ENCODE results near the gene NPDC1. TPM values are rescaled to one million over a fixed set of nuclear protein-coding genes. Genes with fewer than 3 reads are reported as not detected.

Gene NPDC1
- total RNA-seq, 1 donor from 2014 or later, result 152 TPM

DNA sequence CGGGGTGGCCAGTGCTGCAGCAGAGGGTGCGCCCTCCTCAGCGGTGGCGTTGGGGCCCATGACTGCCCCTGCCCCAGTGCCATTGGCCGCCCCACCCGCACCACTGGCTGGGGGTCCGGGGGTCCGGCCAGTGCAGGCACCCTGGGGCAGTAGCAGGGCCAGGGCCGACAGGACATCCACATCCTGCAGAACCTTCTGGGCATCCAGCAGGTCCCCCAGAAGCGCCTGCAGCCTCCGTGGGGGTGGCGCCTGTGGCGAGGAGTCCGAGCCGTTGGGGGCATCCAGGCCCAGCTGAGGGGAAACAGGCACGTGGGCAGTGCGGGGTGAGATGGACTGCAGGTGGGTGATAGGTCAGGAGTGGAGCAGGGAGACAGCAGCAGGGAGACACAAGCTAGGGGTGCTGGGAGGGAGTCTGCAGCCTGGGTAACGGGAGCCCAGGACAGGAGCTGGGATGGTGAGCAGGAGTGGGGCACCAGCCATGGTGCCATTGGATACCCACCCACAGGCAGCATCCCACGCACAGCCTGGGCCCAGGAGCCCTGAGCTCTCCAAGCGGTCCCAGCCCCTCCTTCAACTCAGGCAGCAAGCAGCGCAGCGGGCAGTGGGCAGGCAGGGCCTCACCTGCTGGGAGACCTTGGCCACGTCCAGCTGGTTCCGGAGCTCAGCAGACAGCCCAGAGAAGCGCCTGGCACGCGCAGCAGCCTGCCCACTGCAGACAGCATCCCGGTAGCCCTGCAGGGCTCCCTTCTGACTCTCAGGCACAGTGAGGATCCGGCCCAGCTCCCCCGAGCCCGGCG is 25.0 kb downstream of the NPDC1 start:
- Histone ChIP-seq H3K4me3 (no peak overlapping the region), H3K27me3 (no peaks in the 10 kb centered on the region), H3K36me3 (peaks cover 5% of the 10 kb centered on the region)

DNA sequence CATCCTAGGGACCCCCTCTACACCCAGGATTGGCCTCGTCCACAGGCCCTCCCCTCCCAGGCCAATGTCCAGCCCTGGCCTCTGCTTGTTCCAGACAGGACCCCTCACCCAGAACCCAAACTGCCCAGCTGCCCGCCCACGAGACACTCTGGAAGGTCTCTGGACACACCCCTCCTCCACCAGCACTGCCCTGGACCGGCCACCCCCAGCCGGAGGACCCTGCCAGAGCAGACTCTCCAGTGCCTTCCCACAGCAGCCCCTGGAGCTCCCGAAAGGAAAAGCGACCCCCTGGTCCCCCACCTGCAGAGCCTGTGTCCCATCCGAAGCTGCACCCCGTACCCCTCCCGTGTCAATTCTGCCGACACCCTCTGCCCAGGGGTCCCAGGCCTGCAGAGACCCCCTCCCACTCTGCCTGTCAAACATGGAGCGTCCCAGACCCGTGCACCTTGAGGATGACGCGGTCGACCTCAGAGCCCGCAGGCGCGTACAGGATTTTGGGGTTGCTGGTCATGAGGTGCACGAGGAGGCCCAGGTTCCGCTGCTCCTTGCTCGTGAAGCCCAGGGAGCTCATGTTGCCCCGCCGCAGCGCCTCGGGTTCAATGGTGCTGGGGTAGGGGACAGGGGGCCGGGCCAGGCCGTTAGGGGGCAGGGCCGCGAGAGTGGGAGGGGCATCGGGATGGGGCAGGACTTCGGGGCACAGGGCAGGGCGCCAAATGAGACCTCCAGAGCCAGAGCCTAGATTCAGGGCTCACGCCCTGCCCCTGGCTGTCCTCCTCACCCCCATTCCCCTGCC is 25.9 kb downstream of the NPDC1 start:
- Histone ChIP-seq H3K36me3 (peaks cover 11% of the 10 kb centered on the region), H3K4me3 (no peak overlapping the region), H3K4me1 (no peaks in the 10 kb centered on the region), H3K27ac (no peak overlapping the region), H3K9me3 (no peaks in the 10 kb centered on the region), H3K27me3 (no peaks in the 10 kb centered on the region)
- TF ChIP-seq, protein P1, sequence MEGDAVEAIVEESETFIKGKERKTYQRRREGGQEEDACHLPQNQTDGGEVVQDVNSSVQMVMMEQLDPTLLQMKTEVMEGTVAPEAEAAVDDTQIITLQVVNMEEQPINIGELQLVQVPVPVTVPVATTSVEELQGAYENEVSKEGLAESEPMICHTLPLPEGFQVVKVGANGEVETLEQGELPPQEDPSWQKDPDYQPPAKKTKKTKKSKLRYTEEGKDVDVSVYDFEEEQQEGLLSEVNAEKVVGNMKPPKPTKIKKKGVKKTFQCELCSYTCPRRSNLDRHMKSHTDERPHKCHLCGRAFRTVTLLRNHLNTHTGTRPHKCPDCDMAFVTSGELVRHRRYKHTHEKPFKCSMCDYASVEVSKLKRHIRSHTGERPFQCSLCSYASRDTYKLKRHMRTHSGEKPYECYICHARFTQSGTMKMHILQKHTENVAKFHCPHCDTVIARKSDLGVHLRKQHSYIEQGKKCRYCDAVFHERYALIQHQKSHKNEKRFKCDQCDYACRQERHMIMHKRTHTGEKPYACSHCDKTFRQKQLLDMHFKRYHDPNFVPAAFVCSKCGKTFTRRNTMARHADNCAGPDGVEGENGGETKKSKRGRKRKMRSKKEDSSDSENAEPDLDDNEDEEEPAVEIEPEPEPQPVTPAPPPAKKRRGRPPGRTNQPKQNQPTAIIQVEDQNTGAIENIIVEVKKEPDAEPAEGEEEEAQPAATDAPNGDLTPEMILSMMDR (IDR thresholded peaks at IDR 0.05), result no peak
- DNase-seq (no peak), ATAC-seq (no peak)
- intact Hi-C loops (cut with DNase I), result no loop called here

More for the DNA sequence above, 25.0 kb downstream of the NPDC1 start:
- ATAC-seq (no peak), DNase-seq (no peak)
- TF ChIP-seq, protein P1 (IDR thresholded peaks at IDR 0.05), result no peak
- Histone ChIP-seq H3K4me1 (no peaks in the 10 kb centered on the region), H3K27ac (no peak overlapping the region), H3K9me3 (no peaks in the 10 kb centered on the region)
- intact Hi-C loops (cut with DNase I), result no loop called here

DNA sequence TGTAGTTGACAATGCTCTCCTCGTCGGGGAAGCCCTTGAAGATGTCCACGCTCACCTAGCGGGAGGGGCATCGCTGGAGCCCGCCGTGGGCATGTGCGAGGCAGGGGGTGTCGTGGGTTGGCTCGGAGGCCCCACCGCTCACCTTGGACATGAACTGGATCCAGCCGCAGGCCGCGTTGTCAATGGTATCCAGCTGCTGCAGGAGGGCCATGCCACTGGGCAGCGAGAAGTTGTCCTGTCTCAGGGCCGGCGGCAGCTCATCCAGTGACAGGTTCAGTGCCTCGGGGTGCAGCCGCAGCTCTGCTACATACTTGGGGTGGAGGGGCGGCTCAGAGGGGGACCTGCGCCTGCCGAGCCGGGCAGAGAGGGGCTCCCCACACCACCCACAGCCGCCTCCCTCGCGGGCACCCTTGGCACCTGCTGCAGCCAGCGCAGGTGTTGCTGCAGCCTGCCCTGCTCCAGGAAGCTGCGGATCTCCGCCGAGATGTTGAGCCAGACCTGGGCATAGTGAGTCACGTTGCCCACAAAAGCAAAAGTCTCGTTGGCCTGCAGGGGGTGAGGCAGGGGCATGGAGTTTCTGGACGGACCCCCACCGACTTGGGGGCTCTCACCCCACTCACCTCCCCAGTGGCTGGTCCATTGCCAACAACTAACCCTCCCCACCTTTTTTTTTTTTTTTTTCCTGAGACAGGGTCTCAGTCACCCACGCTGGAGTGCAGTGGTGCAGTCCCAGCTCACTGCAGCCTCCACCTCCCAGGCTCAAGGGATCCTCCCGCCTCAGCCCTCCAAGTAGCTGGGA is 27.0 kb downstream of the NPDC1 start:
- no peak for ATAC-seq
- H3K9me3 ChIP-seq, result no peaks in the 10 kb centered on the region
- TF ChIP-seq, protein P1 (IDR thresholded peaks at IDR 0.05), result no peak
- H3K36me3 ChIP-seq, result peaks cover 11% of the 10 kb centered on the region
- no peak overlapping the region for H3K27ac ChIP-seq
- H3K27me3 ChIP-seq, result no peaks in the 10 kb centered on the region
- H3K4me1 ChIP-seq, result no peaks in the 10 kb centered on the region
- DNase-seq, result no peak
- intact Hi-C loops (cut with DNase I), result no loop called here
- no peak overlapping the region for H3K4me3 ChIP-seq

DNA sequence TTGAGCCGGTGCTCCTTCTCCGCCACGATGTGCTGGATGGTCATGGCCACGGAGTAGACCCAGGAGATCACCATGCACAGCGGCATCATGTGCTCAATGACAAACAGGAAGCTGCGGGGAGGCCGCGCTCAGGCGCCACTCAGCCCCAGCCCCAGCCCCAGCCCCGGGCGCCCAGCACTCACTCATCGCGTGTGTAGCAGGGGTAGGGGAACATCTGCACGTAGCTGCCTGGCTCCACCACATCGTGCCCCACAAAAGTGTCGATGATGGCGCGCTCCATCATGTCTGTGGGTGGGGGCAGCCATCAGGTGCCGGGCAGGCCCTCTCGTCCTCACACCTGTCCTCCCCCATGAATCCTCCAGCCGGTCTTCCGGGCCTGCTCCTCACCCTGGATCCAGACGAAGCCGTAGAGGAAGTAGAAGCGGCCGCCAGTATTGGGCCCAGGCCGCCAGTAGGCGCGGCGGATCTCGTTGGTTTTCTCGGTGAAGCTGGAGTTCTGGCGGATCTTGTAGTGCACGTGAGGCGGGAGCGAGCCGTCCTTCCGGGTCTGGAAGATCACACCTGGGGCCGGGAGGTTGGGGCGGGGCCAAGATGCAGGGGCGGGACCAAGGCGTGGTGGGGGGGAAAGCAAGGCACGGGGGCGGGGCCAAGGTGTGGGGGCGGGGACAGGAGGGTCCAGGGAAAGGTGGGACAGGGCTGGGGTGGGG is 28.0 kb downstream of the NPDC1 start:
- Histone ChIP-seq H3K4me3 (no peak overlapping the region), H3K9me3 (no peaks in the 10 kb centered on the region), H3K36me3 (peaks cover 11% of the 10 kb centered on the region), H3K27ac (no peak overlapping the region), H3K27me3 (no peaks in the 10 kb centered on the region), H3K4me1 (no peaks in the 10 kb centered on the region)
- DNase-seq (no peak), ATAC-seq (no peak)
- intact Hi-C loops (cut with DNase I), result no loop called here
- TF ChIP-seq, protein P1 (IDR thresholded peaks at IDR 0.05), result no peak

DNA sequence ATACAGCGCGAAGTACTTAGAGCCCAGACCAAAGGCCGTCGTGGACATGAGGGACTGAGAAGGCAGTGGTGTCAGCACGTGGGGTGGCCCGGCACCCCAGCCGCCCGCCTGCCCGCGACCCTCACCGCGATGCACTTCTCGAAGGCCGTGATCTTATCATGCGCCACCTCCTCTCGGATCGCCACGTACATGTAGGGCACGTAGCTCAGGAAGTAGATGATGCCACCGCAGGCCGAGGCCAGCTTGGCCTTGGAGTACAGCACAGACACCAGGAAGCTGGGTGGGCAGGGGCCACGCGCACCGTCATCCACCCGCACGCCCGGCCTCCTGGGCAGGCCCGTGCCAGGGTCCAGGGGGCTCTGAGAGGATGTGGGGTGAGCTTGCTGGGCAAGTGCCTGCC is 28.9 kb downstream of the NPDC1 start:
- ATAC-seq (no peak), DNase-seq (no peak)
- Histone ChIP-seq H3K4me1 (no peaks in the 10 kb centered on the region), H3K9me3 (no peaks in the 10 kb centered on the region), H3K4me3 (no peak overlapping the region), H3K27me3 (no peaks in the 10 kb centered on the region), H3K27ac (no peak overlapping the region), H3K36me3 (peaks cover 11% of the 10 kb centered on the region)
- TF ChIP-seq, protein P1 (IDR thresholded peaks at IDR 0.05), result no peak
- intact Hi-C loops (cut with DNase I), result no loop called here
